GM13977 (cell line): ENCODE data around the gene LYZL6.

ENCODE experiments used
- DNase-seq: peaks from one replicate; pipeline ENCODE4 v3.0.0; 2012; ENCODE audit warnings: low spot score
- in situ Hi-C: fragments of 300-500 bp; cut with MboI; formaldehyde crosslinking; loops from one replicate; pipeline ENCODE4 v1.12.0; 2022; ENCODE audit warnings: low sequenced_read_pairs, low pct_unique_long_range_greater_than_20kb, mixed read lengths, inconsistent platforms; ENCODE audit not compliant: unreplicated experiment
- TF ChIP-seq, protein P1 (sequence below): IDR thresholded peaks from 2 replicates; pipeline ENCODE4 v1.5.1; 2012; ENCODE audit warnings: mild to moderate bottlenecking, control low read depth; ENCODE audit not compliant: insufficient read depth; ENCODE audit errors: extremely low read depth, missing control alignments

Gene LYZL6

DNA sequence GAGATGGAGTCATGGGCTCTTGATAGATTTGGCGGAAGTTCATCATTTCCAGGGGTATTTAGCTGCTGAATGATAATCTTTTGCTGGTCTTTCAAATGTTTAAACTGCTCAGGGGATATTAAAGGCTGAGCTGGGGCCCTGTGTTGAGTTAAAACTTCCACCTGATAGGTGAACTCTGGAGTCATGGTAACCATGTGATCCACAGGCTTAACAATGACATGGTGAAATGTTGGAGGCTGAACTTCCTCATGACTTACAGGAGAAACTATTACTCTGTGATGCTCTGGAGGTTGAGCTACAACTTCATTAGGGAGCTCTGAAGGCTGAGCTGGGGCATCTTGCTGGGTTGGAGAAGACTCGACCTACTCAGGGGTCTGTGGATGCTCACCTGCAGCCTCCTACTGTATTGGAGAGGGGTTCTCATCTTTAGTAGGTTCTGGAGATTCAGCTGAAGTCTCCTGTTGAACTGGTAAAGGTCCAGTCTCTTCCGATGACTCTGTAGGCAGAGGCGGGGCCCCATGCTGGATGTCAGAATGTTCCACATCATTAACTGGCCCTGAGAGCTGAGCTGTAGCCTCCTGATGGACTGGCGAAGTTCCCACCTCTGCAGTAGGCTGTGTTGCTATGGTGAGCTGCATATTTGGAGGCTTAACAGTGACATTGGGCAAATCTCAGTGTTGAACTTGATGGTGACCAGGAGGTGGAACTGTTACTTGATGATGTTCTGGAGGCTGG is 37.2 kb downstream of the LYZL6 start:
- TF ChIP-seq, protein P1, sequence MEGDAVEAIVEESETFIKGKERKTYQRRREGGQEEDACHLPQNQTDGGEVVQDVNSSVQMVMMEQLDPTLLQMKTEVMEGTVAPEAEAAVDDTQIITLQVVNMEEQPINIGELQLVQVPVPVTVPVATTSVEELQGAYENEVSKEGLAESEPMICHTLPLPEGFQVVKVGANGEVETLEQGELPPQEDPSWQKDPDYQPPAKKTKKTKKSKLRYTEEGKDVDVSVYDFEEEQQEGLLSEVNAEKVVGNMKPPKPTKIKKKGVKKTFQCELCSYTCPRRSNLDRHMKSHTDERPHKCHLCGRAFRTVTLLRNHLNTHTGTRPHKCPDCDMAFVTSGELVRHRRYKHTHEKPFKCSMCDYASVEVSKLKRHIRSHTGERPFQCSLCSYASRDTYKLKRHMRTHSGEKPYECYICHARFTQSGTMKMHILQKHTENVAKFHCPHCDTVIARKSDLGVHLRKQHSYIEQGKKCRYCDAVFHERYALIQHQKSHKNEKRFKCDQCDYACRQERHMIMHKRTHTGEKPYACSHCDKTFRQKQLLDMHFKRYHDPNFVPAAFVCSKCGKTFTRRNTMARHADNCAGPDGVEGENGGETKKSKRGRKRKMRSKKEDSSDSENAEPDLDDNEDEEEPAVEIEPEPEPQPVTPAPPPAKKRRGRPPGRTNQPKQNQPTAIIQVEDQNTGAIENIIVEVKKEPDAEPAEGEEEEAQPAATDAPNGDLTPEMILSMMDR: no peak
- in situ Hi-C loops: no loop called here
- DNase-seq: no peak

DNA sequence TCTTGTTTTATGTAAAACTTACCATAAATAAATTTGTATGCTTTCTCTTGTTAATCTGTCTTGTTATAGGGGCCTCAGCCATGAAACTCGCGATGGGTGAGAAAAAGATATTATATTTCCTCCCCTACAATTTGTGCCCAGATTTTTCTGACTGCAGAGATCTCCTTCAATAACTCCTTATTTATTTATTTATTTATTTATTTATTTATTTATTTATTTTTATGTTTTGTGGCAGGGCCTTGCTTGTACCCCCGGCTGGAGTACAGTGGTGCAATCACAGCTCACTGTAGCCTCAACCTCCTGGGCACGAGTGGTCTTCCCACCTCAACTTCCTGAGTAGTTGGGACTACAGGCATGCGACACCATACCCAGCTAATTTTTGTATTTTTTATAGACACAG is 40.1 kb downstream of the LYZL6 start:
- no peak for DNase-seq
- TF ChIP-seq, protein P1: no peak
- in situ Hi-C loops: no loop called here

DNA sequence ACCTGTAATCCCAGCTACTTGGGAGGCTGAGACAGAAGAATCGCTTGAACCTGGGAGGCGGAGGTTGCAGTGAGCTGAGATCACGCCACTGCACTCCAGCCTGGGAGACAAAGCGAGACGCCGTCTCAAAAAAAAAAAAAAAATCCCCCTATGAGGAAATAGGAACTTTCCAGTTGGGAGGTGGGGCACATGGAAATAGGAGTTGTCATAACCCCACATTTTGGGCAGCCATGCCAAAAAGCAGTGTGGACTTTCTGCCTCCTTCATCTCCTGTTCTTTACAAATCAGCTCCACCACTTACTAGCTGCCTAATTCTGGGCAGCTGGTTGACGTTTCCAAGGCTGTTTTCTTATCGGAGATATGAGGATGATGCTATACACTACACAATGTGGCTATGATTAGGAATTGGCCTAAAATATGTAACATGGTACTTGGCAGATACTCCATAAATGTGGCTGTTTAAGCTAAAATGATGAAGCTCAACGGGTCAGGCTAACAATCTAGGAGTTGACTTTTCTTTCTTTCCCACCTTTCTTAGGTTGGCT is 41.8 kb downstream of the LYZL6 start:
- TF ChIP-seq, protein P1: no peak
- no peak for DNase-seq
- in situ Hi-C loops: no loop called here

DNA sequence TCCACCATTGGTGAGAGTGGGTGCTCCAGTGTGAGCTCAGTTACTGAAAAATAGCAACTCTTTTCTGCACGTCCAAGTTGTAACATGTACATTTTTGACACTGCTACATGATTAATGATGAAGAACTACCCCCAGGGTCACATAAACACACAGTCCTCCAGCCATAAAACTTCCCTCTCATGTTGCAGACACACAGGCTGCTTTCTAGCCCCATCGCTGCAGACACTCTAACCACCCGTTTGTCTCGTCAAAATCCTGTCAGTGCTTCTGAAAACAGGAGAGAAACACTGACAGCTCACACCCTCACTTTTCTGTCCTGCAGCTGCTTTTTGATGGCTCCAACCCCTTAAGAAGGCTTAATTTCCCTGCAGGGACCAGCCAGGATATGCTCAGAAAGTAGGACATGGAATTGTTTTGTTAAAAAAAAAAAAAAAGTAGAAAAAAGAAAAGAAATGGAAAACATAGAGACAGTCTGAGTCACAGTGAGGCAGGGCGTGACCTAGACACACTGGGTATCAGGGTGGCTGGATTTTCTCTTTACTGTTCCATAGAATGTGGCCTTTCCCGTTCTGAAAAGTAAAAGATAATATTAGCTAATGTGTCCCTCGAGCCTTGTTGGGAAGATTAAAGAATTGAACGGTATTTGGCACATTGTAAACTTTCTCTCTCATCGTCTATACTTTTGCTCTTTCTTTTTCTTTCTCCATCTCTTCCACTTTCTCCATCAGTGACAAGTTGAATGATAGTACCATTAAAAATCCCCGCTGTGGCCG is 42.6 kb downstream of the LYZL6 start:
- DNase-seq: no peak
- TF ChIP-seq, protein P1: no peak
- in situ Hi-C loops: no loop called here

DNA sequence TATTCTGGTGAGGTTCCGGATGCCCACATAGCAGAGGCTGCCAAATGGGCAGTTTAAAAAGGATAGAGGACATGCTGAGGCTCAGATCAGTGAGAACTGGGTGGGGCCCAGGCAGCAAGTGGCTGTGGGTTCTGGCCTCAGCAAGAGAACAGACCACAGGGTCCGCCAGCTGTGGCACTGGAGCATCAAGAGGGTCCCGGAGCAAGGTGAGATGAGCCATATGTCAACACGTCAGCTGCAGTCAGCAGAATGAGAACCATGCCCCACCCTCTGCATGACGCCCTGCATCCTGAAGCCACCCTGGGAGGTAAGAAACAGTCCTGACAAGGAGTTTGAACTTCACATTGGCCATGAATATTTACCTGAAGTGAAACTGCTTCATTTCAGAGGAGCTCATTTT is 43.2 kb downstream of the LYZL6 start:
- DNase-seq: no peak
- in situ Hi-C loops: no loop called here

More for the DNA sequence above, 43.2 kb downstream of the LYZL6 start:
- TF ChIP-seq, protein P1: no peak
